Skeletal muscle satellite cell (primary cell): ENCODE measurements around the gene MYLK3. TPM values are rescaled to one million over a fixed set of nuclear protein-coding genes. Genes with fewer than 3 reads are reported as not detected.
A peak's percentile ranks its signal among the peaks of the same experiment; 100 is the strongest.
"Not testable (repeated sequence)": the region's sequence is repeated elsewhere in the genome, so short reads cannot be mapped to it uniquely, and the experiment has no call there.

ENCODE experiments used
- H3K27me3 ChIP-seq: 2 replicates; pipeline ENCODE4 v1.7.0; 2013; ENCODE audit warnings: low read length; ENCODE audit not compliant: control insufficient read depth, insufficient read depth
- H3K36me3 ChIP-seq: 2 replicates; pipeline ENCODE4 v1.7.0; 2013; ENCODE audit warnings: mild to moderate bottlenecking, control low read depth, low read length; ENCODE audit not compliant: insufficient read depth
- H3K4me1 ChIP-seq: 2 replicates; pipeline ENCODE4 v1.7.0; 2013; ENCODE audit warnings: low read length; ENCODE audit not compliant: control insufficient read depth, insufficient read depth
- H3K4me2 ChIP-seq: 2 replicates; pipeline ENCODE4 v1.7.0; 2013; ENCODE audit warnings: mild to moderate bottlenecking, low read length
- H3K4me3 ChIP-seq: 2 replicates; pipeline ENCODE4 v1.7.0; 2013; ENCODE audit warnings: low read length
- H3K9ac ChIP-seq: 2 replicates; pipeline ENCODE4 v1.7.0; 2013; ENCODE audit warnings: mild to moderate bottlenecking, low read depth, low read length, moderate library complexity
- H3K9me3 ChIP-seq: replicated peaks from 2 replicates; pipeline ENCODE4 v1.7.0; 2013; ENCODE audit warnings: mild to moderate bottlenecking, control low read depth, low read length
- total RNA-seq: library from RNA; depleted of rRNA; stranded (reverse); fragments of >200 nt; gene quantifications from 2 replicates; pipeline ENCODE4 v1.2.3, GENCODE V29; 2012; rRNA removed

The MYLK3 gene
- total RNA-seq = 0.22 TPM in 1 of 2 replicates, not detected in the other

GRCh38 chr16:46747777-46748651, at the start of gene MYLK3:
Gene MYLK3, minus strand, starts transcription at chr16:46748344. Its CDS starts 151 bp downstream, at chr16:46748193.
- Histone ChIP-seq H3K27me3 (peaks cover 9% of the 10 kb centered on the region), H3K9ac (no peak within 1 kb of the TSS), H3K4me2 (no peak within 1 kb of the TSS), H3K36me3 (no peaks in the 10 kb centered on the region), H3K4me1 (peaks cover 7% of the 10 kb centered on the region), H3K4me3 (no peak within 1 kb of the TSS), H3K9me3 (no peaks in the 10 kb centered on the region)

DNA sequence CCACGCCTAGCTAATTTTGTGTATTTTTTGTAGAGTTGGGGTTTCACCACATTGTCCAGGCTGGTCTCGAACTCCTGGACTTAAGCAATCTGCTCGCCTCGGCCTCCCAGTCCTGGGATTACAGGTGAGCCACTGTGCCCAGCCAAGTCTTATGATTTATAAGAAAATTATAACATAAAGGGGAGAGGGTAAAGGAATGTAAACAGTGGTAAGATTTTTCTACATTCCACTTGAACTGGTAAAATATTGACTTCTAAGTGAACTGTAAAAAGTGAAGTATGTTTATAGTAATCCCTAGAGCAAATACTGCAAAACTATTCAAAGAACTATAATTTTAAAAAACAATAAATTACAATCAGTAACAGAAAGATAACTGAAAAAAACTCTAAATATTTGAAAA, 49.4 kb upstream of the MYLK3 start:
- Histone ChIP-seq H3K9ac (no peak overlapping the region), H3K4me3 (no peak overlapping the region)

GRCh38 chr16:46796764-46797269, 48.7 kb upstream of the MYLK3 start:
- Histone ChIP-seq H3K4me3 (no peak overlapping the region), H3K4me2 (no peak overlapping the region), H3K36me3 (peaks cover 5% of the 10 kb centered on the region), H3K9me3 (no peaks in the 10 kb centered on the region), H3K4me1 (no peaks in the 10 kb centered on the region), H3K27me3 (no peaks in the 10 kb centered on the region), H3K9ac (no peak overlapping the region)

More for the DNA sequence above, 49.4 kb upstream of the MYLK3 start:
- Histone ChIP-seq H3K4me2 (no peak overlapping the region), H3K9me3 (no peaks in the 10 kb centered on the region), H3K36me3 (peaks cover 7% of the 10 kb centered on the region), H3K4me1 (no peaks in the 10 kb centered on the region), H3K27me3 (no peaks in the 10 kb centered on the region)

DNA sequence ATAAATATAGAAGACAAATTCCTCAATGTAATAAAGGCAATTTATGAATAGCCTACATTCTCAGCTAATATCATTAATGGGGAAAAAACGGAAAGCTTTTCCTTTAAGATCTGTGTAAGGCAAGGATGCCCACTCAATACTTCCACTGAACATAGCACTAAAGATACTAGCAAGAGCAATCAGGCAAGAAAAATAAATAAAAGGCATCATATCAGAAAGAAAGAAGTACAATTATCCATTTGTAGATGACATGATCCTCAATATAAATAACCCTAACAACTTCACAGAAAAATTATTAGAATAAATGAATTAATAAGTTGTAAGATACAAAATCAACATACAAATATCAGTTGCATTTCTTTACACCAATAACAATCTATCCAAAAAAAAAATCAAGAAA, 45.7 kb upstream of the MYLK3 start:
- peaks cover 7% of the 10 kb centered on the region for H3K4me1 ChIP-seq
- H3K9ac ChIP-seq = no peak overlapping the region
- no peaks in the 10 kb centered on the region for H3K9me3 ChIP-seq
- H3K4me3 ChIP-seq = no peak overlapping the region
- no peak overlapping the region for H3K4me2 ChIP-seq
- H3K36me3 ChIP-seq = peaks cover 5% of the 10 kb centered on the region
- no peaks in the 10 kb centered on the region for H3K27me3 ChIP-seq

- Histone ChIP-seq H3K4me3 (peak overlapping the region; percentile 86), H3K27me3 (peaks cover 3% of the 10 kb centered on the region), H3K9me3 (no peaks in the 10 kb centered on the region), H3K9ac (peak overlapping the region; percentile 80), H3K4me1 (peaks cover 7% of the 10 kb centered on the region), H3K36me3 (peaks cover 5% of the 10 kb centered on the region), H3K4me2 (peak overlapping the region; percentile 94)
Observed at GRCh38 chr16:46790599-46791270, 42.6 kb upstream of the MYLK3 start.

GRCh38 chr16:46789499-46790414, 41.6 kb upstream of the MYLK3 start:
- peak overlapping the region; percentile 94 for H3K4me2 ChIP-seq
- peak overlapping the region; percentile 80 for H3K9ac ChIP-seq

DNA sequence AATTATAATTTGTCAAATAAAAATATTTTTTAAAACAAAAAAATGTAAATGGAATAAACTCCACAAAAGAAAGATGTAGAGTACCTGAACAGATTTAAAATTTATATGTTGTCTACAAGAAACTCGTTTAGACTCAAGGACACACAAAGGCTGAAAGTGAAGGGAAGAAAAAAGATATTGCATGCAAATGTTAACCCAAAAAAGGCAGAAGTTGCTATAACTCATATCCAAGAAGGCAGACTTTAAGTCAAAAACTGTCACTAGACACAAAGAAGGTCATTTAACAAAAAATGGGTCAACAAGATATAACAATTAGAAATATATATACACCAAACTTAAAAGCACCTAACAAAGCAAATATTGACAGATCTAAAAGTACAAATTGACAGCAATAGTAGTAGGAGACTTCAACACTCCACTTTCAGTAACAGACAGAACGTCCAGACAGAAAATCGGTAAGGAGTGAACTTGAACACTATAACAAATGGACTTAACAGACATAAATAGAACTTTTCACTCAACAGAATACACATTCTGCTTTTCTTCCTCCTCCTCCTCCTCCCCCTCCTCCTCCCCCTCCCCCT, 40.8 kb upstream of the MYLK3 start:
- Histone ChIP-seq H3K9me3 (no peaks in the 10 kb centered on the region), H3K4me3 (no peak overlapping the region)

More at GRCh38 chr16:46789499-46790414, 41.6 kb upstream of the MYLK3 start:
- H3K4me3 ChIP-seq = peak overlapping the region; percentile 86
- peaks cover 7% of the 10 kb centered on the region for H3K27me3 ChIP-seq
- H3K36me3 ChIP-seq = no peaks in the 10 kb centered on the region
- H3K4me1 ChIP-seq = peaks cover 7% of the 10 kb centered on the region
- no peaks in the 10 kb centered on the region for H3K9me3 ChIP-seq

GRCh38 chr16:46787909-46788308, 39.8 kb upstream of the MYLK3 start:
- no peak overlapping the region for H3K4me3 ChIP-seq

More for the DNA sequence above, 40.8 kb upstream of the MYLK3 start:
- Histone ChIP-seq H3K4me1 (peaks cover 7% of the 10 kb centered on the region), H3K27me3 (peaks cover 7% of the 10 kb centered on the region), H3K4me2 (no peak overlapping the region), H3K36me3 (no peaks in the 10 kb centered on the region), H3K9ac (no peak overlapping the region)

DNA sequence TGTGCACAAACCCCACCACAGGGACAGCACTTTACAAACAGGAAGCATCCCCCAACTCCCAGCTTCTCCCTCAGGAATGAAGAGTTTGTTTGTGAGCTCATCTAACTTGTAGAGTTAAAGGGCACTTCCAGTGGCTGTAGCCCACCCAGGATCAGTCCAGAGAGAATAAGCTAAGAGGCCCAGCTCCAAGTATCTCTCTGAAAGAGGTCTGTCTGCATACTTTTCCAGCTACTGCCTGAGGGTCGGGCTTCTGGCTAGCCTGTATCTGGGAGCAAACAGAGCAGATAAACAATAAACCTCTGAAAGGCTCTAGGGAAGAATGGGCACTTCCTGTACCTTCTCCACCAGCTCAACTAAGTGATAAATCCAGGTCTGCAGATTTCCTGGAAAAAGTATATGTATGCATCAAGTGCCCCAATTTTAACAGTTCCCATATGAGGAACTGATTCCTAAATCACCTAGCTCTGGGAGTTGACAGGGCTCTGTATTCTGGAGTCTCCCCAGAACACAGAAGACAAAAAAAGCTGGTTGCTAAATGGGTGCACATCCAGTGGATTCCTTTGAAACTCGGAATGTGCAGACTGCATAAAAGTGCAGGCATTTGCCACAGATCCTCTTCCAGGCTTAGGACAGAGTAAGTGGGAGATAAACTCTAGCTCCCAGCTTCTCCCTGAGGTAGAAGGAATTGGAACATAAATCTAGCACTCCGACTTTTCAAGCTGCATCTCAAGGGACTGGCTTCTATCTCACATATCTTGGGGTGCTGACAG, 37.1 kb upstream of the MYLK3 start:
- Histone ChIP-seq H3K4me3 (no peak overlapping the region), H3K9ac (no peak overlapping the region), H3K36me3 (no peaks in the 10 kb centered on the region), H3K9me3 (no peaks in the 10 kb centered on the region), H3K4me2 (no peak overlapping the region), H3K27me3 (peaks cover 7% of the 10 kb centered on the region), H3K4me1 (peaks cover 4% of the 10 kb centered on the region)

More at GRCh38 chr16:46787909-46788308, 39.8 kb upstream of the MYLK3 start:
- Histone ChIP-seq H3K9ac (no peak overlapping the region), H3K9me3 (no peaks in the 10 kb centered on the region), H3K4me2 (no peak overlapping the region), H3K4me1 (peaks cover 7% of the 10 kb centered on the region), H3K36me3 (no peaks in the 10 kb centered on the region), H3K27me3 (peaks cover 7% of the 10 kb centered on the region)

- not testable (repeated sequence) for H3K4me3 ChIP-seq, H3K9ac ChIP-seq, H3K9me3 ChIP-seq, H3K27me3 ChIP-seq, H3K4me2 ChIP-seq, H3K4me1 ChIP-seq, H3K36me3 ChIP-seq
Observed at GRCh38 chr16:46784569-46784968, 36.4 kb upstream of the MYLK3 start.
